Measurements from ENCODE around the gene MBNL1.

MBNL1 gene

DNA sequence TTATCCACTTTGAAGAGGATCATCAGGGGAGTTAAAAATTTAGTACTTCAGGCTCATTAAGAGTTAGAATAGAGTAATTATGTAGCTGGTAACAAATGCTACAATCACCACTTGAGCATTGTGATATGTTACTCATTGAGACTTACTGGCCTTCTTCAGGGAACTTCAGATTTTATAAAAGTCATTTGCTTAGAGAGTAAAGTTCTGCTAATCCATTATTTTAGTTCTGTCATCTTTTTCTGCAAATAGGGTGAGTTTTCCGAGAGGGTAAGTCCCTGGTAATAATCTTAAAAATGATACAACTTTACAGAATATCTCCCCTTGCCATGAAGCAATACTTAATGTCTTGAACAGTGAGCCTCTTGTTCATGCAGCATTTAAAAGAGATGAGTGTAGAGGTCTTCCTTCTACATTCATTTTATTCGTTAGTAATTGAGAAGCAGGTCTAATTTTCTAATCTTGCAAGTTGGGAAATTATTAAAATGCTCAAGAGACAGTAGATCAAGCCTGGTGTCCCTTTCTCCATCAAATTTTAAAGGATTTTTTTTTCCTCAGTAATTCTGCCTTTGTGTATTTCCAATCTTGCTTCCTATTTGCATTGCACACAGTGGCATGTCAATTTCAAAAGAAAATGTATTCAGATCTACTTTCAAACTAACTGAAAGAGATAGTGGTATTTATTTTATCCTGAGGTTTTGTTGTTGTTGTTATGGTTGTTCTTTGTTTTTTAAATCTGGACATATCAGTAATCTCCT is 52.6 kb downstream of the MBNL1 start:
- H3K27ac ChIP-seq (ENCODE audit: low read depth, low read length), result no peak overlapping the region
- H3K9ac ChIP-seq (ENCODE audit: low read depth, low read length), result no peak overlapping the region
- H3K4me3 ChIP-seq (ENCODE audit: low read depth, low read length), result no peak overlapping the region
- peaks cover 22% of the 10 kb centered on the region for H3K4me1 ChIP-seq (ENCODE audit: control insufficient read depth, insufficient read depth, low read length)
- no peaks in the 10 kb centered on the region for H3K36me3 ChIP-seq (ENCODE audit: control insufficient read depth, insufficient read depth, low read length)
- no peaks in the 10 kb centered on the region for H3K9me3 ChIP-seq (ENCODE audit: control insufficient read depth, insufficient read depth, low read length)
- no peaks in the 10 kb centered on the region for H3K27me3 ChIP-seq (ENCODE audit: control insufficient read depth, insufficient read depth, low read length)

DNA sequence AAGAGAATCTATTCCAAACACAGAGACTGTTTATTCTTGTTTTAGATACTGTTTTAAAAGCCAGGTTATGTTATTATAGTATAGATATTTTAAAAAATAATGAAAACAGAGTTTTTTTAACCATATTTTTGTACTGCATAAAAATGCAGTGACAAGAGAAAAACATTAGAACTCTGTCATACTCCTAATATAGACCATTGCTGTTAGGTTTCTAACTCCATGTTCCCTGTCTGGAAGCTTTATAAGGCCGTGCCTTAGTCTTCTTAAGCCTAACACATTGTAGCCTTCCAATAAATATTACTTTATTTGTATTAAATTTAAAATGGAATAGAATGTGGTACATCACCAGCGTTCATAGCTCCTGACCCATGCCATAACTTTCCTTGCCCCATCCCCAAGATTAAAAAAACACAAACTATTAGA is 53.2 kb downstream of the MBNL1 start:
- Histone ChIP-seq H3K9ac (ENCODE audit: low read depth, low read length) (no peak overlapping the region), H3K4me3 (ENCODE audit: low read depth, low read length) (no peak overlapping the region), H3K4me1 (ENCODE audit: control insufficient read depth, insufficient read depth, low read length) (peaks cover 22% of the 10 kb centered on the region), H3K36me3 (ENCODE audit: control insufficient read depth, insufficient read depth, low read length) (no peaks in the 10 kb centered on the region), H3K9me3 (ENCODE audit: control insufficient read depth, insufficient read depth, low read length) (no peaks in the 10 kb centered on the region), H3K27ac (ENCODE audit: low read depth, low read length) (no peak overlapping the region), H3K27me3 (ENCODE audit: control insufficient read depth, insufficient read depth, low read length) (no peaks in the 10 kb centered on the region)

DNA sequence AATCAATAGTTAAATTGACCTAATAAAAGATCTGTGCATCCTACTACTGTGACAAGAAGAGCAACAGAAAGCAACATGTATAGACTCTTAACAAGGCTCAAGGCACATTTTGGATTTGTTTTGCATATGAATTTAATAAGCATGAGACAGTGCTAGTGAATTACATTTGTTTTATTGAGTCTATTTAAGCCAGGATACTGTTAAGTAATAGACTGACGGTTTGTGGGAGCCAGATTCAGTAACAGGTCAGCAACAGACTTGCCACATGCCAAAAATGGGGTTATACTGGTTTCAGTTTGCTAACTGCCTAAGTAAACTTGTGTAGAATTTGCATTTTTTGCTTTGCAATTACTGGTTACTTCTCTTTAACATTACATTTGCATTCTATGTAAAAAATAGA is 54.0 kb downstream of the MBNL1 start:
- Histone ChIP-seq H3K4me1 (ENCODE audit: control insufficient read depth, insufficient read depth, low read length) (peaks cover 22% of the 10 kb centered on the region), H3K9me3 (ENCODE audit: control insufficient read depth, insufficient read depth, low read length) (no peaks in the 10 kb centered on the region), H3K4me3 (ENCODE audit: low read depth, low read length) (no peak overlapping the region), H3K27ac (ENCODE audit: low read depth, low read length) (no peak overlapping the region), H3K36me3 (ENCODE audit: control insufficient read depth, insufficient read depth, low read length) (no peaks in the 10 kb centered on the region), H3K9ac (ENCODE audit: low read depth, low read length) (no peak overlapping the region), H3K27me3 (ENCODE audit: control insufficient read depth, insufficient read depth, low read length) (no peaks in the 10 kb centered on the region)

DNA sequence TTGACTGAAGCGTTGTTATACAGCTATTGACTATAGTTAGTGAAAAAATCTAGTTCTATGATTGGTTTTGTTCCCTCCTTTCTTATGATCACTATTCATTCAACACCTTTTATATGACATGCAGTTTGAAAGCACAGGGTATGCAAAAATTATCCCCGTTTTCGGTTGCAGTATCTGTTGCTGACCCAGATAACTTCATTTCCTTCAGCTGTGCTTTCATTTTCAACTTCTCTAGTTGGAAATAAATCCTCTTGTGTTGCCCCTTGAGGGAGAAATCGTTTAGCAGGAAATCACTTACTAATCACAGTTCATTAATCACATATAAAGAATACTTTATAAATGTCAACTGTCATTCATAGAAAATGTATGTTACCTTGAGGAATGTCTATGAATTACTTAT is 55.1 kb downstream of the MBNL1 start:
- Histone ChIP-seq H3K36me3 (ENCODE audit: control insufficient read depth, insufficient read depth, low read length) (no peaks in the 10 kb centered on the region), H3K27ac (ENCODE audit: low read depth, low read length) (no peak overlapping the region), H3K9me3 (ENCODE audit: control insufficient read depth, insufficient read depth, low read length) (no peaks in the 10 kb centered on the region), H3K27me3 (ENCODE audit: control insufficient read depth, insufficient read depth, low read length) (no peaks in the 10 kb centered on the region), H3K4me3 (ENCODE audit: low read depth, low read length) (no peak overlapping the region), H3K4me1 (ENCODE audit: control insufficient read depth, insufficient read depth, low read length) (peaks cover 18% of the 10 kb centered on the region), H3K9ac (ENCODE audit: low read depth, low read length) (no peak overlapping the region)

DNA sequence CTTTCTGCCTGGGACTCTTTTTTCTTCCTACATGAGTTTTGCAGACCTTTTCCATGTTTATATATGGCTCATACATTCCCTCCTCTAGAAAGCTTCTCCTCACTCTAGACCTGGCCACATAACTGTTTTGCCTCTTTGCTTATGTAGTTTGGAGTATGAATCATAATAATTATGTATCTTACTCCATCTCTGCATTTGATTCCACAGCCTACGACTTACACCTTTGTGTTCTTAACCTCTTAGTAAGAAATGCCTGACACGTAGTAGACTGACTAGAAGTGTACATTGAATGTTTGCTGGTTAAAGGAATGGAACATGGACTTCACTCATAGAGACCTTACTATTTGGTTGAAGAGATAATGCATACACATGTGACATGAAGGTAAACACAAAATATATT is 56.4 kb downstream of the MBNL1 start:
- Histone ChIP-seq H3K27ac (ENCODE audit: low read depth, low read length) (no peak overlapping the region), H3K9me3 (ENCODE audit: control insufficient read depth, insufficient read depth, low read length) (no peaks in the 10 kb centered on the region), H3K9ac (ENCODE audit: low read depth, low read length) (no peak overlapping the region), H3K4me3 (ENCODE audit: low read depth, low read length) (no peak overlapping the region), H3K4me1 (ENCODE audit: control insufficient read depth, insufficient read depth, low read length) (peaks cover 15% of the 10 kb centered on the region; the same call in 1 of the 2 replicates), H3K36me3 (ENCODE audit: control insufficient read depth, insufficient read depth, low read length) (no peaks in the 10 kb centered on the region), H3K27me3 (ENCODE audit: control insufficient read depth, insufficient read depth, low read length) (no peaks in the 10 kb centered on the region)

DNA sequence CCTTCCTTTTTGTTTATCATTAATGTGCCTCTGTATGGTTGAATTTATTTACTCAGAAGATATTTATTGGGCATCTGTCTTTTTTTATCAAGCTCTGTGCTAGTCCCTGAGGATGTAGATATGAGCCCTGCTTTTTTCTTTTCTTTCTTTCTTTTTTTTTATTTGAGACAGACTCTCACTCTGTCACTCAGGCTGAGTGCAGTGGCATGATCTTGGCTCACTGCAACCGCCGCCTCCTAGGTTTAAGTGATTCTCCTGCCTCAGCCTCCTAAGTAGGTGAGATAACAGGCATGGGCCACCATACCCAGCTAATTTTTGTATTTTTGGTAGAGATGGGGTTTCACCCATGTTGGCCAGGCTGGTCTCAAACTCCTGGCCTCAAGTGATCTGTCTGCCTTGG is 58.5 kb downstream of the MBNL1 start:
- Histone ChIP-seq H3K4me3 (ENCODE audit: low read depth, low read length) (no peak overlapping the region), H3K27ac (ENCODE audit: low read depth, low read length) (no peak overlapping the region), H3K36me3 (ENCODE audit: control insufficient read depth, insufficient read depth, low read length) (no peaks in the 10 kb centered on the region), H3K27me3 (ENCODE audit: control insufficient read depth, insufficient read depth, low read length) (no peaks in the 10 kb centered on the region), H3K9ac (ENCODE audit: low read depth, low read length) (no peak overlapping the region), H3K9me3 (ENCODE audit: control insufficient read depth, insufficient read depth, low read length) (no peaks in the 10 kb centered on the region), H3K4me1 (ENCODE audit: control insufficient read depth, insufficient read depth, low read length) (peaks cover 7% of the 10 kb centered on the region; the same call in 1 of the 2 replicates)

DNA sequence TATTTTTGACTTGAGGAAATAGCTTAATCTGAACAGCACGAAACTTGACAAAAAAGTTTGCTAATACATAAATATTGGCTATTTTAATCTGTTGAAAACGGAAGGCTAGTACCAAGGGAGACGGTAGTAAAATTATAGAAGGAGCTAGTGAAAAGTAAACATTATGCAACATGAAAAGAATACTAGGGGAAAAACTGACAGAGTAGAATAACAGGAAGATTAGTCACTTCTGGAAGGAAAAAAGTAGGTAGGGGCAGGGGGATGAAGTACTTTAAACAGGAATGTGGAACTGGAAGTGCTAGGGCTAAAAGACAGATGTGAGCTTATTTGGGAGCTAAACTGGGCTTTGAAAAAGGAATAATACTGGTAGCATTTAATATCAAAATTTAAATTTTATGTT is 60.1 kb downstream of the MBNL1 start:
- no peak overlapping the region for H3K4me3 ChIP-seq (ENCODE audit: low read depth, low read length)
- no peaks in the 10 kb centered on the region for H3K9me3 ChIP-seq (ENCODE audit: control insufficient read depth, insufficient read depth, low read length)
- H3K27me3 ChIP-seq (ENCODE audit: control insufficient read depth, insufficient read depth, low read length), result no peaks in the 10 kb centered on the region
- H3K36me3 ChIP-seq (ENCODE audit: control insufficient read depth, insufficient read depth, low read length), result no peaks in the 10 kb centered on the region
- H3K9ac ChIP-seq (ENCODE audit: low read depth, low read length), result no peak overlapping the region
- peaks cover 5% of the 10 kb centered on the region; the same call in 1 of the 2 replicates for H3K4me1 ChIP-seq (ENCODE audit: control insufficient read depth, insufficient read depth, low read length)
- peak overlapping the region; percentile 6 for H3K27ac ChIP-seq (ENCODE audit: low read depth, low read length)

DNA sequence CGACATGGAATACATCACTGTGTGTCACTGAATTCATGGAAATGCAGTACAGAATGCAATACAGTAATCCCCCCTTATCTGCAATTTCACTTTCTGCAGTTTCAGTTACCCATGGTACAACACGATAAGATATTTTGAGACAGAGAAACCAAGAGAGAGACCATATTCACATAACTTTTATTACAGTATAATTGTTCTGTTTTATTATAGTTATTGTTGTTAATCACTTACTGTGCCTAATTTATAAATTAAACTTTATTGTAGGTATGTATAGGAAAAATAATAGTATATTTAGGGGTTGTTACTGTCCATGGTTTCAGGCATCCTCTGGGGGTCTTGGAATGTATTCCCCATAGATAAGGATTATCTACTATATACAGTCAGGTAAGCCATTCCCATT is 61.8 kb downstream of the MBNL1 start:
- H3K4me1 ChIP-seq (ENCODE audit: control insufficient read depth, insufficient read depth, low read length), result peaks cover 5% of the 10 kb centered on the region; the same call in 1 of the 2 replicates
- no peaks in the 10 kb centered on the region for H3K27me3 ChIP-seq (ENCODE audit: control insufficient read depth, insufficient read depth, low read length)
- H3K9ac ChIP-seq (ENCODE audit: low read depth, low read length), result no peak overlapping the region
- no peaks in the 10 kb centered on the region for H3K36me3 ChIP-seq (ENCODE audit: control insufficient read depth, insufficient read depth, low read length)
- H3K4me3 ChIP-seq (ENCODE audit: low read depth, low read length), result no peak overlapping the region
- no peak overlapping the region for H3K27ac ChIP-seq (ENCODE audit: low read depth, low read length)
- H3K9me3 ChIP-seq (ENCODE audit: control insufficient read depth, insufficient read depth, low read length), result no peaks in the 10 kb centered on the region

DNA sequence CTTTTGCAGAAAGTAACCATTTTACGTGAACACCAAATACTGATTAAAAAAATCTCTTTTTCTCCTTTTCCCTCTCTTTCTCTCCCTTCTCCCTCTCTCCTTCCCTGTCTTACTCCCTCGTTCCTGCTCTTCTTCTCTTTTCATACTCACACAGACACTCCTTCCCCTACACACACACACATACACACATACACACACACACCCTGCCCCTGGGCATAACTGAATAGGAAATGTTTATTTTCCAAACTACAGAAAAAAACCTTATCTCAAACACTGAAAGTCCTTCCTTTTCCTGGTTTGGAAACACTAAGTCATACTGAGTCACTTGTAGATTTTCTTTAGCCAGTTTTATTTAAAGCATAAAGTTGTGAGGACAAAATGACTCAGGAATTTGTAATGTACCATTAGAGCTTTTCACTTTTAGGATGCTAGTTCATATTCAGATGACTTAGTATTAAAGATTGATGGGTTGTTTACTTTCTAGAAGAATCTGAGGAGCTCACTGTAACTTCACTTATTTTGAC is 62.4 kb downstream of the MBNL1 start:
- H3K9me3 ChIP-seq (ENCODE audit: control insufficient read depth, insufficient read depth, low read length), result no peaks in the 10 kb centered on the region
- H3K4me1 ChIP-seq (ENCODE audit: control insufficient read depth, insufficient read depth, low read length), result peaks cover 5% of the 10 kb centered on the region; the same call in 1 of the 2 replicates
- H3K4me3 ChIP-seq (ENCODE audit: low read depth, low read length), result no peak overlapping the region
- H3K27me3 ChIP-seq (ENCODE audit: control insufficient read depth, insufficient read depth, low read length), result no peaks in the 10 kb centered on the region
- no peak overlapping the region for H3K9ac ChIP-seq (ENCODE audit: low read depth, low read length)
- no peaks in the 10 kb centered on the region for H3K36me3 ChIP-seq (ENCODE audit: control insufficient read depth, insufficient read depth, low read length)
- no peak overlapping the region for H3K27ac ChIP-seq (ENCODE audit: low read depth, low read length)

DNA sequence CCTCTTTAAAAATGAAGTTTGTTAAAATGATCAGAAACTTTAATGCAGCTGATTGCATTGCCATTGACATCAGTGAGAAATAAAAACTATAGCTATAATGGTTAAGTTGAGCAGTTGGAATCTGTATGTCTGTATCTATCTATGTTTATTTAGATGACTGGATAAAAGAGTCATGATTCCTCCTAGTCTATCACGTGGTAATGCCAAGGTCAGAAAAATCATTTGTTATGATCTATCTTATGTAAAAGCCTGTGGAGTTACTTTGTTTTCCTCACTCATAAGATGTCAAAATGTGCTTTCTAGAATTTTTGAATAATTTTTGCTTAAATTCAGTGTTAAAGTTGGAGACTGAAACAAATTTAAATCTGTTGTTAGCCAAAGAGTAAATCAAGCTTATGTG is 63.3 kb downstream of the MBNL1 start:
- Histone ChIP-seq H3K4me1 (ENCODE audit: control insufficient read depth, insufficient read depth, low read length) (peaks cover 5% of the 10 kb centered on the region; the same call in 1 of the 2 replicates), H3K9ac (ENCODE audit: low read depth, low read length) (no peak overlapping the region), H3K36me3 (ENCODE audit: control insufficient read depth, insufficient read depth, low read length) (no peaks in the 10 kb centered on the region), H3K9me3 (ENCODE audit: control insufficient read depth, insufficient read depth, low read length) (no peaks in the 10 kb centered on the region), H3K4me3 (ENCODE audit: low read depth, low read length) (no peak overlapping the region), H3K27me3 (ENCODE audit: control insufficient read depth, insufficient read depth, low read length) (no peaks in the 10 kb centered on the region), H3K27ac (ENCODE audit: low read depth, low read length) (no peak overlapping the region)

DNA sequence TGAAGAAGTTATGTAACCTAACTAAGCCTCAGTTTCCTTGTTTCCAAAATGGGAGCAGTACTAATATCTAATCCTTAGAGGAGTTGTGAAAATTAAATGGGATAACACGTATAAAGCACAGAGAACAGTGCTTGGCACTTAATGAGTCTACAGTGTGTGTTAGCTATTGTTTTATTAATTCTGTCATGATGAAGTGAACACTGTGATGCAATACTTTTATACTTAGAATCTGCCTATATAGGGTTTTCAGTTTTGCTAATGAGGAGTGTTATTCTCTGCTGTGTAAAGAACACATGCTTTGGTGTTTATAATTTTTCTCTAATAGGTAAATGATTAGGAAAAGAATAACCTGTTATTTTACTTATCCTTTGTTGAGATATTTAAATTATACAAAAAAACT is 65.2 kb downstream of the MBNL1 start:
- Histone ChIP-seq H3K9ac (ENCODE audit: low read depth, low read length) (no peak overlapping the region), H3K36me3 (ENCODE audit: control insufficient read depth, insufficient read depth, low read length) (no peaks in the 10 kb centered on the region), H3K27me3 (ENCODE audit: control insufficient read depth, insufficient read depth, low read length) (no peaks in the 10 kb centered on the region), H3K27ac (ENCODE audit: low read depth, low read length) (no peak overlapping the region), H3K4me1 (ENCODE audit: control insufficient read depth, insufficient read depth, low read length) (peaks cover under 1% of the 10 kb centered on the region; the same call in 1 of the 2 replicates), H3K9me3 (ENCODE audit: control insufficient read depth, insufficient read depth, low read length) (no peaks in the 10 kb centered on the region), H3K4me3 (ENCODE audit: low read depth, low read length) (no peak overlapping the region)
